ENCODE data around the gene DNAJC12.
"Not testable (repeated sequence)": the region's sequence is repeated elsewhere in the genome, so short reads cannot be mapped to it uniquely, and the experiment has no call there.

- TF ChIP-seq, protein P1, sequence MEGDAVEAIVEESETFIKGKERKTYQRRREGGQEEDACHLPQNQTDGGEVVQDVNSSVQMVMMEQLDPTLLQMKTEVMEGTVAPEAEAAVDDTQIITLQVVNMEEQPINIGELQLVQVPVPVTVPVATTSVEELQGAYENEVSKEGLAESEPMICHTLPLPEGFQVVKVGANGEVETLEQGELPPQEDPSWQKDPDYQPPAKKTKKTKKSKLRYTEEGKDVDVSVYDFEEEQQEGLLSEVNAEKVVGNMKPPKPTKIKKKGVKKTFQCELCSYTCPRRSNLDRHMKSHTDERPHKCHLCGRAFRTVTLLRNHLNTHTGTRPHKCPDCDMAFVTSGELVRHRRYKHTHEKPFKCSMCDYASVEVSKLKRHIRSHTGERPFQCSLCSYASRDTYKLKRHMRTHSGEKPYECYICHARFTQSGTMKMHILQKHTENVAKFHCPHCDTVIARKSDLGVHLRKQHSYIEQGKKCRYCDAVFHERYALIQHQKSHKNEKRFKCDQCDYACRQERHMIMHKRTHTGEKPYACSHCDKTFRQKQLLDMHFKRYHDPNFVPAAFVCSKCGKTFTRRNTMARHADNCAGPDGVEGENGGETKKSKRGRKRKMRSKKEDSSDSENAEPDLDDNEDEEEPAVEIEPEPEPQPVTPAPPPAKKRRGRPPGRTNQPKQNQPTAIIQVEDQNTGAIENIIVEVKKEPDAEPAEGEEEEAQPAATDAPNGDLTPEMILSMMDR (conservative IDR thresholded peaks at IDR 0.05; ENCODE audit: low read length) = not testable (repeated sequence)
- TF ChIP-seq EZH2phosphoT487 (IDR thresholded peaks at IDR 0.05; ENCODE audit: borderline replicate concordance) = not testable (repeated sequence)
Observed at GRCh38 chr10:67780204-67780621, 57.8 kb downstream of the DNAJC12 start.

All from Loucy (cell line).